ENCODE results near the gene CPED1. TPM values are rescaled to one million over a fixed set of nuclear protein-coding genes. Genes with fewer than 3 reads are reported as not detected.

Gene CPED1
- total and polyA plus RNA-seq, 10 of the 15 experiments (the other 5 are each of a cell fraction or from before 2014, with no cell fraction given) = 0.01 to 0.77 (median 0.10) TPM; not detected in 1

GRCh38 chr7:120992965-120993494 is 4.5 kb downstream of the CPED1 start:
- Histone ChIP-seq H4K20me1 (ENCODE audit: control insufficient read depth, insufficient read depth) (no peaks in the 10 kb centered on the region), H3K4me2 (ENCODE audit: control insufficient read depth, insufficient read depth) (no peak overlapping the region), H3K9ac (ENCODE audit: control insufficient read depth, insufficient read depth, low read length) (no peak overlapping the region), H3K9me3 (replicated peaks; ENCODE audit: control insufficient read depth, insufficient read depth, low read length) (no peaks in the 10 kb centered on the region), H3K27ac (ENCODE audit: control insufficient read depth, insufficient read depth) (no peak overlapping the region), H3K36me3 (ENCODE audit: control insufficient read depth in 2 of 2, insufficient read depth in 2 of 2, low read length in 1 of 2) (no peaks in the 10 kb centered on the region), H2AFZ (ENCODE audit: control insufficient read depth, low read depth, low read length) (no peak overlapping the region), H3K27me3 (replicated peaks in 1 of 2; ENCODE audit: control insufficient read depth in 2 of 2, insufficient read depth in 2 of 2, low read length in 1 of 2) (peaks cover 0 to 13% of the 10 kb centered on the region in 2 experiments), H3K4me1 (ENCODE audit: control insufficient read depth, insufficient read depth, low read length) (peaks cover 18% of the 10 kb centered on the region), H3K79me2 (ENCODE audit: control insufficient read depth, insufficient read depth, low read length) (no peaks in the 10 kb centered on the region), H3K4me3 (no peak overlapping the region)
- no TSS peak for BruUV-seq (replicated peaks)
- in situ Hi-C loops (cut with MboI) (no loop called here), intact Hi-C loops (cut with micrococcal nuclease; ENCODE audit: unreplicated experiment) (no loop called here)
- ChIA-PET RAD21 (ENCODE audit: unreplicated experiment) (no interaction called here), SMC1A (ENCODE audit: uncharacterized antibody, unreplicated experiment) (no interaction called here), POLR2A (no interaction called here), CTCF (no interaction called here)
- DNase-seq (ENCODE audit: low read depth, low spot score) (no peak), ATAC-seq (no peak), FAIRE-seq (no peak)
- TF ChIP-seq MEF2B (IDR thresholded peaks at IDR 0.05; ENCODE audit: partially characterized antibody, poor library complexity, severe bottlenecking) = no peak

GRCh38 chr7:120993553-120994191 is 5.2 kb downstream of the CPED1 start:
- intact Hi-C loops (cut with micrococcal nuclease; ENCODE audit: unreplicated experiment) = no loop called here
- 8% methylated on average over 5 of the region's 5 CpGs for WGBS (ENCODE audit: insufficient coverage, insufficient replicate concordance, low lambda C conversion rate, missing lambda C conversion rate)
- ATAC-seq (no peak), DNase-seq (ENCODE audit: low read depth, low spot score) (no peak), FAIRE-seq (no peak)
- RAD21 ChIA-PET (ENCODE audit: unreplicated experiment) = no interaction called here
- Histone ChIP-seq H3K4me3 (no peak overlapping the region), H4K20me1 (ENCODE audit: control insufficient read depth, insufficient read depth) (no peaks in the 10 kb centered on the region), H3K9me3 (replicated peaks; ENCODE audit: control insufficient read depth, insufficient read depth, low read length) (no peaks in the 10 kb centered on the region), H3K4me2 (ENCODE audit: control insufficient read depth, insufficient read depth) (no peak overlapping the region), H3K79me2 (ENCODE audit: control insufficient read depth, insufficient read depth, low read length) (no peaks in the 10 kb centered on the region), H3K9ac (ENCODE audit: control insufficient read depth, insufficient read depth, low read length) (no peak overlapping the region), H3K27me3 (replicated peaks in 1 of 2; ENCODE audit: control insufficient read depth in 2 of 2, insufficient read depth in 2 of 2, low read length in 1 of 2) (peaks cover 0 to 11% of the 10 kb centered on the region in 2 experiments; a peak in 3 of 4 replicates), H2AFZ (ENCODE audit: control insufficient read depth, low read depth, low read length) (no peak overlapping the region), H3K27ac (ENCODE audit: control insufficient read depth, insufficient read depth) (no peak overlapping the region), H3K4me1 (ENCODE audit: control insufficient read depth, insufficient read depth, low read length) (peaks cover 11% of the 10 kb centered on the region; the same call in 1 of the 2 replicates), H3K36me3 (ENCODE audit: control insufficient read depth in 2 of 2, insufficient read depth in 2 of 2, low read length in 1 of 2) (no peaks in the 10 kb centered on the region)
- POLR2A ChIA-PET = no interaction called here
- TF ChIP-seq, protein P1, sequence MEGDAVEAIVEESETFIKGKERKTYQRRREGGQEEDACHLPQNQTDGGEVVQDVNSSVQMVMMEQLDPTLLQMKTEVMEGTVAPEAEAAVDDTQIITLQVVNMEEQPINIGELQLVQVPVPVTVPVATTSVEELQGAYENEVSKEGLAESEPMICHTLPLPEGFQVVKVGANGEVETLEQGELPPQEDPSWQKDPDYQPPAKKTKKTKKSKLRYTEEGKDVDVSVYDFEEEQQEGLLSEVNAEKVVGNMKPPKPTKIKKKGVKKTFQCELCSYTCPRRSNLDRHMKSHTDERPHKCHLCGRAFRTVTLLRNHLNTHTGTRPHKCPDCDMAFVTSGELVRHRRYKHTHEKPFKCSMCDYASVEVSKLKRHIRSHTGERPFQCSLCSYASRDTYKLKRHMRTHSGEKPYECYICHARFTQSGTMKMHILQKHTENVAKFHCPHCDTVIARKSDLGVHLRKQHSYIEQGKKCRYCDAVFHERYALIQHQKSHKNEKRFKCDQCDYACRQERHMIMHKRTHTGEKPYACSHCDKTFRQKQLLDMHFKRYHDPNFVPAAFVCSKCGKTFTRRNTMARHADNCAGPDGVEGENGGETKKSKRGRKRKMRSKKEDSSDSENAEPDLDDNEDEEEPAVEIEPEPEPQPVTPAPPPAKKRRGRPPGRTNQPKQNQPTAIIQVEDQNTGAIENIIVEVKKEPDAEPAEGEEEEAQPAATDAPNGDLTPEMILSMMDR (IDR thresholded peaks at IDR 0.05 in 2 of 3, conservative IDR thresholded peaks at IDR 0.05 in 1 of 3; ENCODE audit: control insufficient read depth in 2 of 3, extremely low read depth in 1 of 3, insufficient read depth in 1 of 3, low read depth in 3 of 3, low read length in 3 of 3) = no peak
- no peak for TF ChIP-seq HSF1 (IDR thresholded peaks at IDR 0.05; ENCODE audit: low read depth, low read length)
- no TSS peak for BruUV-seq (replicated peaks)
- CTCF ChIA-PET = no interaction called here
- SMC1A ChIA-PET (ENCODE audit: uncharacterized antibody, unreplicated experiment) = no interaction called here
- in situ Hi-C loops (cut with MboI) = no loop called here
